Measurements from ENCODE around the gene NSRP1. TPM values are rescaled to one million over a fixed set of nuclear protein-coding genes. Genes with fewer than 3 reads are reported as not detected.

NSRP1 gene
- polyA plus RNA-seq, 1 donor (not counting 4 experiments of a cell fraction or from before 2014, with no cell fraction given): 12.7 TPM

DNA sequence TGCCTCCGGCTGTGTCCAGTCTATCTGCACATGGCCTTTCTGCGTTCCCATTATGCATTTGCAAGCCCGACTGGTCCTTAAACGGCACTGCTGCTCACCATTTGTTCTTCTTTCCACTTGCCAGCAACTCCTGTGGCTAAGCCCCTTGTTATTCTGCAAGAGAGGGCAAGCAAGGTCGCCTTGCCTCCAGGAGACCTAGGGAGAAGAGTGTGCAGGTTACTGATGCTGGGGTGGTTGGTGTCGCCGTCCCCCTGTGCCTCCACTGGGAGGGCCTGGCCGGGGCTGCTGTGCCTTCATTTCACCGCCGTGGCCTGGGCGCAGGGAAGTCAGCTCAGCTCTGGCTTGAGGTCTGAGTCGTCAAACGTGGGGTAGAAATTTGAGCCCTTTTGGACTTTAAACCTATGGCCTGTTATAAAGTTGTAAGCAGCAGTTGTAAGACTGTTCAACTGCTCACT, 106.1 kb downstream of the NSRP1 start:
- FAIRE-seq (no peak), DNase-seq (ENCODE audit: low read depth, low spot score) (no peak)
- Histone ChIP-seq H3K27me3 (ENCODE audit: control insufficient read depth, extremely low read depth, insufficient read depth, low read length) (peaks cover 40% of the 10 kb centered on the region), H3K79me2 (ENCODE audit: control insufficient read depth, insufficient read depth, low read length) (no peaks in the 10 kb centered on the region), H3K4me3 (ENCODE audit: control insufficient read depth in 2 of 3, extremely low read depth in 1 of 3, insufficient read depth in 2 of 3, low read depth in 1 of 3, low read length in 3 of 3) (no peak overlapping the region), H3K36me3 (ENCODE audit: control insufficient read depth in 2 of 2, extremely low read depth in 1 of 2, insufficient read depth in 2 of 2, low read length in 2 of 2) (no peaks in the 10 kb centered on the region), H2AFZ (ENCODE audit: control insufficient read depth, low read length) (no peak overlapping the region), H3K9me3 (ENCODE audit: control insufficient read depth, low read depth, low read length) (no peaks in the 10 kb centered on the region), H3K9ac (ENCODE audit: control insufficient read depth, extremely low read depth, insufficient read depth, low read length) (no peak overlapping the region), H4K20me1 (ENCODE audit: control insufficient read depth, extremely low read depth, insufficient read depth, low read length) (no peaks in the 10 kb centered on the region), H3K4me2 (ENCODE audit: control insufficient read depth, extremely low read depth, insufficient read depth, low read depth, low read length) (no peak overlapping the region), H3K9me1 (ENCODE audit: control insufficient read depth, extremely low read depth, insufficient read depth, low read length) (no peaks in the 10 kb centered on the region), H3K27ac (ENCODE audit: control insufficient read depth, insufficient read depth, low read length) (no peak overlapping the region), H3K4me1 (ENCODE audit: control insufficient read depth, extremely low read depth, insufficient read depth, low read length) (peaks cover 26% of the 10 kb centered on the region)
- no peak for TF ChIP-seq EZH2 (IDR thresholded peaks at IDR 0.05; ENCODE audit: low read length)
- TF ChIP-seq, protein P1, sequence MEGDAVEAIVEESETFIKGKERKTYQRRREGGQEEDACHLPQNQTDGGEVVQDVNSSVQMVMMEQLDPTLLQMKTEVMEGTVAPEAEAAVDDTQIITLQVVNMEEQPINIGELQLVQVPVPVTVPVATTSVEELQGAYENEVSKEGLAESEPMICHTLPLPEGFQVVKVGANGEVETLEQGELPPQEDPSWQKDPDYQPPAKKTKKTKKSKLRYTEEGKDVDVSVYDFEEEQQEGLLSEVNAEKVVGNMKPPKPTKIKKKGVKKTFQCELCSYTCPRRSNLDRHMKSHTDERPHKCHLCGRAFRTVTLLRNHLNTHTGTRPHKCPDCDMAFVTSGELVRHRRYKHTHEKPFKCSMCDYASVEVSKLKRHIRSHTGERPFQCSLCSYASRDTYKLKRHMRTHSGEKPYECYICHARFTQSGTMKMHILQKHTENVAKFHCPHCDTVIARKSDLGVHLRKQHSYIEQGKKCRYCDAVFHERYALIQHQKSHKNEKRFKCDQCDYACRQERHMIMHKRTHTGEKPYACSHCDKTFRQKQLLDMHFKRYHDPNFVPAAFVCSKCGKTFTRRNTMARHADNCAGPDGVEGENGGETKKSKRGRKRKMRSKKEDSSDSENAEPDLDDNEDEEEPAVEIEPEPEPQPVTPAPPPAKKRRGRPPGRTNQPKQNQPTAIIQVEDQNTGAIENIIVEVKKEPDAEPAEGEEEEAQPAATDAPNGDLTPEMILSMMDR (optimal IDR thresholded peaks at IDR 0.05 in 1 of 3, IDR thresholded peaks at IDR 0.05 in 1 of 3, conservative IDR thresholded peaks at IDR 0.05 in 1 of 3; ENCODE audit: extremely low read depth in 1 of 3, insufficient read depth in 2 of 3, low read length in 3 of 3): no peak
- dilution Hi-C loops (cut with MboI; ENCODE audit: extremely low pct_ligation_motif_present, low sequenced_read_pairs): no loop called here

DNA sequence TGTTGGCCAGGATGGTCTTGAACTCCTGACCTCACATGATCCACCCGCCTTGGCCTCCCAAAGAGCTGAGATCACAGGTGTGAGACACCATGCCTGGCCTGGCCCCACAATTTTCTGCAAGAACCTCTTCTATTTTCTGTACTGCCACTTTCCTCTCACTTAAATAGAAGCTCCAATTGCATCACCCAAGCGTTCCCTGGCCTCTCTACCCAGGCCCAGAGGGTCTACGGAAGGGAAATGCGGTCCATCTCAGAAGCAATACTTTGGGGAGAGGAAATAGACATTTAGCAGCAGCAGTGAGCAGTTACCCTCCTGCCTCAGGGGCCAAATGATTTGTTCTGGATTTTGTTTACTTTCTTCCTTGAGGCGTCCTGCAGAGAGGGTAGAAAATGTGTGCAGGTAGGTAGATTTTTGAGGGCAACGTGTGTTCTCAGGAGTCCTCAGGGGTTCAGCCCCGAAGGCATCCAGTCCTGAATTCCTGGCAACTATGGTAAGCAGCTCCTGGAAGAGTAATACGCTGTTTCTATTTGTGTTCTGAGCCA, 107.9 kb downstream of the NSRP1 start:
- no peaks in the 10 kb centered on the region for H3K36me3 ChIP-seq (ENCODE audit: control insufficient read depth in 2 of 2, extremely low read depth in 1 of 2, insufficient read depth in 2 of 2, low read length in 2 of 2)
- H3K4me3 ChIP-seq (ENCODE audit: control insufficient read depth in 2 of 3, extremely low read depth in 1 of 3, insufficient read depth in 2 of 3, low read depth in 1 of 3, low read length in 3 of 3): no peak overlapping the region
- no peaks in the 10 kb centered on the region for H3K9me1 ChIP-seq (ENCODE audit: control insufficient read depth, extremely low read depth, insufficient read depth, low read length)
- no peak for TF ChIP-seq EZH2 (IDR thresholded peaks at IDR 0.05; ENCODE audit: low read length)
- TF ChIP-seq, protein P1 (optimal IDR thresholded peaks at IDR 0.05 in 1 of 3, IDR thresholded peaks at IDR 0.05 in 1 of 3, conservative IDR thresholded peaks at IDR 0.05 in 1 of 3; ENCODE audit: extremely low read depth in 1 of 3, insufficient read depth in 2 of 3, low read length in 3 of 3): no peak
- peaks cover 25% of the 10 kb centered on the region for H3K27me3 ChIP-seq (ENCODE audit: control insufficient read depth, extremely low read depth, insufficient read depth, low read length)
- H3K27ac ChIP-seq (ENCODE audit: control insufficient read depth, insufficient read depth, low read length): no peak overlapping the region
- H2AFZ ChIP-seq (ENCODE audit: control insufficient read depth, low read length): no peak overlapping the region
- FAIRE-seq: no peak
- no peak for DNase-seq (ENCODE audit: low read depth, low spot score)
- H3K79me2 ChIP-seq (ENCODE audit: control insufficient read depth, insufficient read depth, low read length): no peaks in the 10 kb centered on the region
- H3K4me1 ChIP-seq (ENCODE audit: control insufficient read depth, extremely low read depth, insufficient read depth, low read length): peaks cover 35% of the 10 kb centered on the region
- no peak overlapping the region for H3K9ac ChIP-seq (ENCODE audit: control insufficient read depth, extremely low read depth, insufficient read depth, low read length)
- H4K20me1 ChIP-seq (ENCODE audit: control insufficient read depth, extremely low read depth, insufficient read depth, low read length): no peaks in the 10 kb centered on the region
- dilution Hi-C loops (cut with MboI; ENCODE audit: extremely low pct_ligation_motif_present, low sequenced_read_pairs): no loop called here
- H3K4me2 ChIP-seq (ENCODE audit: control insufficient read depth, extremely low read depth, insufficient read depth, low read depth, low read length): no peak overlapping the region
- H3K9me3 ChIP-seq (ENCODE audit: control insufficient read depth, low read depth, low read length): no peaks in the 10 kb centered on the region

All from keratinocyte (primary cell).